Measurements from ENCODE around the gene PUS1. TPM values are rescaled to one million over a fixed set of nuclear protein-coding genes. Genes with fewer than 3 reads are reported as not detected.
A peak's percentile ranks its signal among the peaks of the same experiment; 100 is the strongest.
"Not testable (repeated sequence)": the region's sequence is repeated elsewhere in the genome, so short reads cannot be mapped to it uniquely, and the experiment has no call there.

The PUS1 gene
- total RNA-seq, 4 donors from 2014 or later: 14.7 to 23.3 (median 19.5) TPM

GRCh38 chr12:131949431-131950181, 20.5 kb downstream of the PUS1 start, which contains the start of gene EP400:
Gene EP400, plus strand, starts transcription at chr12:131949942. Its CDS starts 10,678 bp downstream, at chr12:131960620.
- H3K27ac ChIP-seq (replicated peaks in 1 of 4): peak within 1 kb of the TSS; percentile 83 to 91 (median 89)
- H3K9me3 ChIP-seq: no peaks in the 10 kb centered on the region
- peak; percentile 71 to 74 for TF ChIP-seq POLR2AphosphoS5 (IDR thresholded peaks at IDR 0.05)
- TF ChIP-seq CTCF (IDR thresholded peaks at IDR 0.05): peak; percentile 57 to 81 (median 73)
- TF ChIP-seq EP300 (IDR thresholded peaks at IDR 0.05): no peak
- TF ChIP-seq POLR2A (IDR thresholded peaks at IDR 0.05; ENCODE audit: low read depth): no peak
- WGBS: 20% methylated on average over 2 of the region's 97 CpGs
- intact Hi-C loops (cut with DNase I): loop anchor here (2.0 to 5.0 kb wide), 3 partner anchors 21 to 102 kb away; partner anchors contain the start of gene PUS1
- peaks cover 0 to 9% (median 4%) of the 10 kb centered on the region in 4 donors for H3K36me3 ChIP-seq
- peak; percentile 99 for DNase-seq (ENCODE audit: extremely low spot score)
- H3K4me1 ChIP-seq: peaks cover 23 to 61% (median 41%) of the 10 kb centered on the region in 4 donors
- no peaks in the 10 kb centered on the region for H3K27me3 ChIP-seq
- peak within 1 kb of the TSS; percentile 71 to 100 (median 98) for H3K4me3 ChIP-seq

GRCh38 chr12:131950182-131950913, 21.3 kb downstream of the PUS1 start:
- Histone ChIP-seq H3K9me3 (no peaks in the 10 kb centered on the region), H3K4me1 (peaks cover 23 to 69% (median 41%) of the 10 kb centered on the region in 4 donors), H3K27ac (replicated peaks in 1 of 4) (peak overlapping the region; percentile 83 to 91 (median 89)), H3K4me3 (peak overlapping the region; percentile 71 to 100 (median 98)), H3K27me3 (no peaks in the 10 kb centered on the region), H3K36me3 (peaks cover 0 to 1% (median 0%) of the 10 kb centered on the region in 4 donors)
- TF ChIP-seq CTCF (IDR thresholded peaks at IDR 0.05) (no peak), EP300 (IDR thresholded peaks at IDR 0.05) (no peak), POLR2AphosphoS5 (IDR thresholded peaks at IDR 0.05) (no peak), POLR2A (IDR thresholded peaks at IDR 0.05; ENCODE audit: low read depth) (no peak)
- intact Hi-C loops (cut with DNase I): no loop called here
- DNase-seq (ENCODE audit: extremely low spot score): peak; percentile 88
- 2% methylated on average over 26 of the region's 79 CpGs for WGBS

- H3K36me3 ChIP-seq; H3K9me3 ChIP-seq; DNase-seq (ENCODE audit: extremely low spot score); H3K27me3 ChIP-seq; intact Hi-C loops (cut with DNase I); H3K4me3 ChIP-seq; H3K27ac ChIP-seq (replicated peaks in 1 of 4): not testable (repeated sequence)
- peaks cover 29 to 88% (median 64%) of the 10 kb centered on the region in 4 donors for H3K4me1 ChIP-seq
- 94% methylated on average over 9 of the region's 9 CpGs for WGBS
Observed at GRCh38 chr12:131953810-131954209, 24.7 kb downstream of the PUS1 start.

GRCh38 chr12:131954460-131954859, 25.4 kb downstream of the PUS1 start:
- H3K36me3 ChIP-seq; H3K4me3 ChIP-seq; H3K9me3 ChIP-seq; H3K27ac ChIP-seq (replicated peaks in 1 of 4); intact Hi-C loops (cut with DNase I); DNase-seq (ENCODE audit: extremely low spot score); H3K27me3 ChIP-seq: not testable (repeated sequence)
- H3K4me1 ChIP-seq: peaks cover 34 to 88% (median 64%) of the 10 kb centered on the region in 4 donors
- WGBS: 95% methylated on average over 13 of the region's 13 CpGs

GRCh38 chr12:131959116-131959515, 30.0 kb downstream of the PUS1 start:
- Histone ChIP-seq H3K4me1 (peaks cover 16 to 70% (median 41%) of the 10 kb centered on the region in 4 donors), H3K36me3 (peaks cover 9 to 23% (median 14%) of the 10 kb centered on the region in 4 donors), H3K4me3 (no peak overlapping the region), H3K27ac (replicated peaks in 1 of 4) (no peak overlapping the region), H3K27me3 (no peaks in the 10 kb centered on the region), H3K9me3 (no peaks in the 10 kb centered on the region)
- intact Hi-C loops (cut with DNase I): no loop called here
- WGBS: 88% methylated on average over 4 of the region's 4 CpGs
- no peak for DNase-seq (ENCODE audit: extremely low spot score)
- TF ChIP-seq POLR2AphosphoS5 (IDR thresholded peaks at IDR 0.05) (no peak), CTCF (IDR thresholded peaks at IDR 0.05) (no peak), POLR2A (IDR thresholded peaks at IDR 0.05; ENCODE audit: low read depth) (no peak), EP300 (IDR thresholded peaks at IDR 0.05) (no peak)

Measured in esophagus muscularis mucosa (tissue), 4 donors.